Stimulated activated CD8-positive, alpha-beta memory T cell treated with anti-CD3 and anti-CD28 coated beads, Interleukin-12 subunit alpha, Interleukin-12 subunit beta, amount 100 ng/mL, for 1 hour (primary cell): Measurements from ENCODE around the gene NODAL.
"Not testable (repeated sequence)": the region's sequence is repeated elsewhere in the genome, so short reads cannot be mapped to it uniquely, and the experiment has no call there.

ENCODE experiments used
- DNase-seq: peaks from one replicate; pipeline ENCODE4 v3.0.0-alpha.2; 2020; ENCODE audit warnings: low read depth

Gene NODAL

DNA sequence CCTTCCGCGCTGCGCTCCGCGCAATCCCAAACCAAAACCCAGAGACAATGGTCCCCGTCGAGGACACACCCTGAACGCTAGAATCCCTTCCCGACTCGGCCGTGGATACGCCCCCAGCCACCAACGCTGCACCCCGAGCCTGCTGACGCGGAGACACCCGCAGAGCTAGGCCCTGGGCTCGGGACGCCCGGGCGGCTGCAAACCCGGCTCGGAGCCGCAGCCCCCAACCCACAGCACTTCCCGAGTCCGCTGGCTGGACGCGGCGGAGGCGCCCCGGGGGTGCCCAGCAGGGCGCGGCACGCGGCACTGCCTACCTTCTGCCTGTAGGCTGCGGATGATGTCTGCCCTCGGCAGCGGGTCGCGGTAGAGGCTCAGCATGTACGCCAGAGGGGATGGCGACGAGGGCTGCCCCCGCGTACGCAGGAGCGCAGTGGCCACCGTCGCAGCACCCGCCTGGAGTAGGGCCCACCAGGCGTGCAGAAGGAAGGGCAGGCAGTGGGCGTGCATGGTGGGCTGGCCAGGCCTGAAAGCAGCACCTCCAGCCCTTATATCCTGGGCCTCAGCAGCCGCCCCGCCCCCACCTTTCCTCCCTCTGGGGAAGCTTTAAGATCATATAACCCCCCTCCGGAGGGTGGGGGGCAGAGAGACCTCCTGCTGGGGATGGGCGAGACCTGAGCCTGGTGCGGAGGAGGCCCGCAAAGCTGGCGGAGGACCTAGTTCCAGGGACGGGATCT lies at the start of gene NODAL:
Gene NODAL (minus strand): TSS at position 521 of the 734 bp plus-strand sequence. CDS start 14 bp downstream, at position 507.
- no peak for DNase-seq

DNA sequence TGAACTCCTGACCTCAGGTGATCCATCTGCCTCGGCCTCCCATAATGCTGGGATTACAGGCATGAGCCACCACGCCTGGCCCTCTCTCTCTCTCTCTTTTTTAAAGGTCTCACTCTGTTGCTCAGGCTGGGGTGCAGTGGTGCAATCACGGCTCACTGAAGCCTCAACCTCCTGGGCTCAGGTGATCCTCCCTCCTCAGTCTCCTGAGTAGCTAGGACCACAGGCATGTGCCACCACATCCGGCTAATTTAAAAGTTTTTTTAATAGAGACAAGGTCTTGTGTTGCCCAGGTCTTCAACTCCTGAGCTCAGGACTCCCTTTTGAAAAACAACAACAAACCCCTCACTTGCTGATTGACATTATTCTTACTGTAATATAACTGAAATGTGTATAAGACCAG lies 48.7 kb upstream of the NODAL start:
- DNase-seq, result no peak

DNA sequence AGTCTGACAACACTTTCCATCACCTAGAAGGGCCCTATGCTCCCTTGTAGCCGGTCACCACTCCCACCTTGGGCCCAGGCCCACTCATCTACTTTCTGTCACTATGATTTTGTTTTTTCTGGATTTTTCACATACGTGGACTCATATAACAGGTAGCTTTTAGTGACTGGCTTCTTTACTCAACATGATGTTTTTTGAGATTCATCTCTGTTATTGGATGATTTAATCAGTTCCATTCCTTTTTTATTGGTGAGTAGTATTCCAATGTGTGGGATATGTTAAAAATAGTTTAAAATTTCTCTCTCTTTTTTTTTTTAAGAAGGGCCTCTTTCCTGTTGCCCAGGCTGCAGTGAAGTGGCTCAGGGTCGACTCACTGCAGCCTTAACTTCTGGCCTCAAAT lies 46.3 kb upstream of the NODAL start:
- no peak for DNase-seq

DNA sequence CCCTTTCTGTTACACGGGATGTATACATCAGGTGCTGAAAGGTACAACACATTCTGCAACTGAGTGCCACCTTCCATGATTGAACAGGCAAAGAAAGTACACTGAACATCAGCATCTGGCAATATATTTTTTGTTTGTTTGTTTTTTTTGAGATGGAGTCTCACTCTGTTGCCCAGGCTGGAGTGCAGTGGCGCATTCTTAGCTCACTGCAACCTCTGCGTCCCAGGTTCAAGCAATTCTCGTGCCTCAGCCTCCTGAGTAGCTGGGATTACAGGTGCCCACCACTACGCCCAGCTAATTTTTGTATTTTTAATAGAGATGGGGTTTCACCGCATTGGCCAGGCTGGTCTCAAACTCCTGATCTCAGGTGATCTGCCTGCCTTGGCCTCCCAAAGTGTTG lies 42.4 kb upstream of the NODAL start:
- not testable (repeated sequence) for DNase-seq

DNA sequence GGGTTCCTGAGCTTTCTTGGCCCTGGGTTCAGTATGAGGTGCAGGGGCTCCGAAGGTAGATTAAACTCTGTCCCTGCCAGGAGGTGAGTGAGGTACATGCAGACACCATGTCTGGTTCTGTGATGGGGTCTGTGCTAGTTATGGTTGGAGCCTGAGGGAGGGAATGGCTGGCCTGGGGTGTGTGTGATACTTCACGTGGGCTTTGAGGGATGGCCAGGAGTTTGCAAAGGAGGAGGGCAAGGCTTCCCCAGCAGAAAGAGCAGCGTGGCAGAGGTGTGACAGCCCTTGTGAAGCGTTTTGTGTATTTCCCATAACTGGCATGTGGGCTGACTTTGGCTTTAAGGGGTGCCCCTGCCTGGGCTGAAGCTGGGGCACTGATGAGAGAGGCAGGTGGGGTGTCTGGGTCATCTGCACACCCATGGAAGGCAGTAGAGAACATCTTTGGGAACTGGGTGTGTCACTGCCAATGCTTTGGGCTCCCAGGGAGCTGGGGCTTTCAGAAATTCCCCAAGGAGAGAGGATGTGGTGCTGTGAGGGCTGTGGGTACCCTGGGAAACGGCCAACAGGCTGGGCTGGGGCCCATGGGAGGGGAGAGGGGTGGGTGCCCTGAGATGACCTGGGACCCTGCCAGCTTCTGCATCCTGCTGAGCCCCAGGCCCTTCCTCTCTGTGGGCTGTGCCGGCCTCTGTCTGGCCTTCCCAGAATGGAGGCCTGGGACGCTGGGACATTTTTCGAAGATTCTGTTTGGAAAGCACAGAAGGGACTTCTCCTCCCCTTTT lies 41.7 kb upstream of the NODAL start:
- no peak for DNase-seq

DNA sequence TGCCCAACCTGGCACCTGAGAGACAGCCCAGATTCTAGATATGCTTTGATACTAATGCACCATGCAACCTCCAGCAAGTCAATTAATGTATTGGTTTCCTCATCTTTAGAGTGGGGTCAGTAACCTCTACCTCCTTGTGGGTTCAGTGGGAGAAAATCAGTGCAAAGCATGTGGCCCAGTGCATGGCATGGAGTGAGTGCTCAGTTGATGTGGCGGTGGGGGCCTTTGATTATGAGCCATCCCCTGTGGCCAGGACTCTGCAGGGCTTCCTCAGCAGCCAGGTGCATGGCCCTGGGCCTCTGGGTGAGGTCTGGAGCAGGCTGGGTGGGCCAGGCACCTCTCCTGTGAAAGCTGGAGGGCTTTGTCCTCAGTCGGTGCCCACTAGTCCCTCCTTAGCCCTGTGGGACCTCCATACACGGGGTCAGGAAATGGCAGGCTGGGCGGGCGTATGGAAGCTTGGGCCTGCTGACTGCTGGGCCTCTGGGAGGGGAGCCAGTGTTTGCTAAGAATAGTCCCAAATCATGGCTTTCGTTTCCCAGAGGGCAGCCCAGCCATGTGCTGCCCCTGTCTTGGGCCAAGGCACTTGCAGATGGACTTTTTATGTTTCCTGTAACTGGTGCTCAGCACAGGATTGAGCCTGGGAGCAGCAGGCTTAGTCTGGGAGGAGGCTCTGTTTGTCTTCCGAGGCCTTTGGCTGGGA lies 40.5 kb upstream of the NODAL start:
- DNase-seq, result no peak

DNA sequence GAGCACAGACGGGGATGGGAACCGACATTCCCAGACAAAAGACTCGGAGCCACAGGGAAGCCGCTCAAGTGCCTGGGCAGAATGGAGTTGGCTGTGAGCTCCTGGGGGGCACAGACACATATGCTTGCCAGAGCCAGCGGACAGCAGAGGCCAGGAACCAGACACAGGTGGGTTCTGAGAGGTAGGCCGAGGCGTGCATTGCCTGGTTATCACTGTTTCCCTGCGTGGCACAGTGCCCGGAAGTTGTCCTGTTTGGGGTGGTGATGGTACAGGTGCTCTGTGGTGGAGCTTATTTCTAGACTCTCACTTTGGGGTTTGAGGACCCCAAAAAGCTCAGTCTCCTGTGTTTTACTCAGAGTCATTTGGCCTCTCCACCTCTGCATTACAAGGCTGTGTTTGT lies 39.6 kb upstream of the NODAL start:
- DNase-seq, result no peak

DNA sequence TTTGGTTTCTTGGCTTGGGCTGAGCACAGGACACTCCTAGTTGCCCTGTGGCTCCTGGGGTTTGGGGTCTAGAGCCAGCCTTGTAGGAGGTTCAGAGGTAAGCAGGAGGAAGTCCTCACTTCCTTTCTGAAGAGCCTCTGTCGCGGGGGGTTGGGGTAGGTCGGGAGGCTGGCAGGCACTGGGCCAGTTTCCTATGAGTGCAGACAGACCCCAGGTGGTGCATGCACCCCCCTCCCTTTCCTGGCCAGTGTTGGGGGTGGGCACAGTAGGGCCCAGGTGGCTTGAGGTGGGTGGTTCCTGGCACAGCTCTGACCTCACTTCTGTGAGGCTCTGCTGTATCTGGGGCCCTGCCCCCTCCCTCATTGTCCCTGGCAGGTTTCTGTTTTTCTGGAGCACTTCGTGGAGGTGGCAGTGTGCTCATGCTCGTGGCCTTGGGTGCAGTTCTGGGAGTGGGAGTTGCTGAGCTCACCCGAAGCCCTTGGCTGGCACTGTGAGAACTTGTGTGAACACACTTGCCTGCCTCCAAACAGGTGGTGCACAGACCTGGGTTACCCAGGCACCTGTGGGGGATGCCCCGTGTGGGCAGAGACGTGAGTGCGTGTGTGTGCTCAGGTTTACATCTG lies 38.9 kb upstream of the NODAL start:
- no peak for DNase-seq

DNA sequence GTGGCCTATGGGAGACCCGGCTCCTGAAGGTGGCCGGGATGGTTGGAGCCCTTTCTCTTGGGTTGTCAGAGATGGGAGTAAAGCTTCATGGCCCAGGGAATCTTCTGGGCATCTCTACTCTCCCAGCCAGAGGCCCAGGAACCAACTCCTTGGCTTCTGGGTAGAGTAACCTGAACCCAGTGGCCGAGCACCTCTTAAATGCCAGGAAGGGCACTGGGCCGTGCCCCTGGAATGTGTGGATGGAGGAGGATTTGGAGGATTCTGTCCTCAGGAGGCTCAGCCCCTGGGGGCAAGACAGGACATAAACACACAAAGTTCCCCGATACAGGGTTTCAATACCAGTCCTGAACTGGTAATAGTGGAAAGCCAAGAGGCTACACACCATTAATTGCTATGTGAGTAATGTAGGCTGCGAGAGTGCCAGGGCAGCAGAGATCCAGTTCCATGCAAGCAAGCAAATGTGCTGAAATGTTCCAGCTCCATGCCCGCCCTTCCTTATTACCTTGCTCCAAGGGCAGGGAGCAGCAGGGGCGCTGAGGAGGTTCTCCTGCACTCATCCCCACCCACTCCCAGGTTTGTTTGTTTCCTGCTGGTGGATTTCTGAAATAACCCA lies 38.3 kb upstream of the NODAL start:
- DNase-seq, result no peak

DNA sequence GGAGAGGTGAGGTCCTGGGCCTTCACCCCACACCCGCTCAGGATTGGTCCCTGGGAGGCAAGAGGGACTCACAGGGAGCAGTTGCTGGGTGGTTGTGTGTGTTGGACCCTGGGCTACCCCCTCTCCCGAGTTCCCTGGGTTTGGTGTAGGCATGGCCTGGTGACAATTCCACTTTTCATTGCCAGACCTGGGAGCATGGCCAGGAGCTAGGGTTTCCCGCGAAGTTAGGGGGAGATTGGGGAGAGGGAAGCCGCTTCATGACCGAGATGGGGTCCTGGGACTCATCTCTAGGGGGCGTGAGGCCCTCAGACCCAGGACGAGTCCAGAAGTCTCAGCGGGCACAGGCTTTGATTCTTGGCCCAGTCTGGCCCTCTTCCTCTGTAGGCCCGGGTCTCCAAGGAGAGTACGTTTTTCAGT lies 37.7 kb upstream of the NODAL start:
- DNase-seq, result no peak

DNA sequence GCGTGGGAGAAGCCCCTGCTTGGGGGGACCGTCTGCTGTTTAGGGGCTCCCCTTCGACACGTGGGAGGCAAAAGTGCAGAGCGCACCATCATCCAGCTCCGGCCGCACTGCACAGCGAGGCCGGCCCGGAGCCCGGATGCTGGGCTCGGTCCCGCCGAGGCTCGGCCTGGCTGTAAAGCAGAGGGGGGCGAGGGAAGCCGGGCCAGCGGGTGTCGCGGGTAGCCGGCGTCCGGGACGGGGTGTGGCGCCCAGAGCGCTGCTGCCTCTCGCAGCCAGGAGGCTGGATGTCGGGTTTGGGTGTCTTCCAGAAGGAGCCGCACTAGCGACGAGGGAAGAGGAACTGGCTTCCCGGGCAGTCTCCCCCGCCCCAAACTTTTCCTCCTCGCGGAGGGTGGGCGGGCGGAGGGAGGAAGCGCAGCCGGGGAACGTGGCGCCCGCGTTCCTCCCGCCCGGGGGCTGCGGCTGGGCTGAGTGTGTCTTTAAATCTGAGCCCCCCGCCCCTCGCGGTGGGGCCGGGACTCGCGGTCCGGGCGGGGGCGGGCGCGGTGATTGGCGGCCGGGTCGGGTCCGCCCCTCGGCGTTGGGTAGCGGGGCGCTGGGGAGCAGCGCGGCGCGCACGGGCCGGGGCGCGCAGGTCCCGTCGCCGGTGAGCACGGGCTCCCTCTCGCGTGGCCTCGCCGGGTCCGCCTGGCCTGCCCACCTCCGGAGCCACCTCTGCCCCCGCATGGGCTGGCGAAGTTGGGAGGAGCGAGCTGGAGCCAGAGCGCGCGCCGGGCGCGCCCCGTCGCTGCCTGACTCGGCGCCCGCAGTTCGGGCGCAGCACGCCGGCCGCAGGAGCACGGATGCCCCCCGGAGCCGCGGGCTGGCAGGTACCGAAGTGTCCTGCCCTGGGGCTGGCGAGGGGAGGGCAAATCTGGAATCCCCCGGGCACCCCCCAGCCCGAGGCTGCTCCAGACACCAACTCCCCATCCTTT lies 37.0 kb upstream of the NODAL start, which contains the start of gene PALD1:
Gene PALD1 (plus strand): TSS at position 577 of the 974 bp plus-strand sequence. CDS start 47,185 bp downstream, outside the sequence.
- no peak for DNase-seq

DNA sequence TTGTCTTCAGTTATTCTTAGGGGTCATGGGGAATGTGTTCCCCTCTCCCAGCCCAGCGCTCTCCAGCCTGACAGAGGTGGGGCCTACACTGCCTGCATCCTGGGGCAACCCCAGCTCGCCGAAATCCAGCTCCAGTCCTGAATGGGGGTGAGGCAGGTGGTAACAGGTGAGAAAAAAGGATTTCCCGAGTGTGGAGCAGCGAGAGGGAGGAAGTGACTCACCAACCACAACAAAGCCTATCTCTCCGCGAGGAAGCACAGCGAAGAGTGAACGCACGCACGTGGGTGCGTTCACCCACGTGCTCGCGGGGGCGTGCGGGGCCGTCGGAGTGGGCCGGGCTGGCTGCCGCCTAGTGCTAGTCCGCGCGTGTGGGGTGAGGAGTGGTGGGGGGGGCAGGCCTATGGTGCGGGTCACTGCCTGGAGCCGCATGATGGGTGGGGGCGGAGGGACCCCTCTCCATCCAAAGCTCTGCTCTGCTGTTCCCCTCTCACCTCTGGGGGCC lies 36.2 kb upstream of the NODAL start:
- DNase-seq, result peak; percentile 67

DNA sequence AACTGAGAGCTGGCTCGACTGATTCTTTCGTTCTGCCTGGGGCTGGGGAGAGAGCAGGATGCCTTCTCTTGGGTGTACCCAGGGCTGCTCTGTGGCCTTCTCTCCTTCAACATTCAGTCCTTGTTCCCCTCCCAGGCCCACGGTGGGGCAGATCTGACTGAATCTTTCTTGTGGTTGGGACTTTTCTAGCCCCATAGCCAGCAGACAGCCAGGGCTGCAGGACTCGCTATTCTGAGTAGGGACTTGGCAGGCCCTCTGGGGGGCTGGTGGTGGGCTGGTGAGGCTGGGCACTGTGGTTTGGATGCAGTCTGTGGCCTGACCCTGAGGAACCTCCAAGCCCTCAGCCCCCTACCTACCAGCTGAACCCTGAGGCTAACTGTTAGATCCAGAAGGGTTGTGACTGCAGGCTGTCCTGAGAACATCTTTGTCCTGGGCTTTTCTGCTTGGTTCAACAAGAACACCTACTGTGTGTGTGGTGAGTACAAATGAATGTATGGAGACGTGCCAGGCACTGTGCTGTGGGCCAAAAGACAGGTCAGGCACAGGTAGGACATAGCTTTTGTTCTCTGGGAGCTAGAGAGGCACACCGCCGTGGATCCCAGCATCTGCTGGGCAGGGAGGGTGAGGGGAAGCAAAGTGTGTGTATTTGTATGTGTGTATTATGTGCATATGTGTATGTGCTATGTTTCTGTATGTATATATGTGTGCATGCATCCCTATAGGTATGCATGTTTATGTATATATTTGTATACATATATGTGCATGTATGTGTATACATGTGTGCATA lies 35.0 kb upstream of the NODAL start:
- DNase-seq, result no peak

DNA sequence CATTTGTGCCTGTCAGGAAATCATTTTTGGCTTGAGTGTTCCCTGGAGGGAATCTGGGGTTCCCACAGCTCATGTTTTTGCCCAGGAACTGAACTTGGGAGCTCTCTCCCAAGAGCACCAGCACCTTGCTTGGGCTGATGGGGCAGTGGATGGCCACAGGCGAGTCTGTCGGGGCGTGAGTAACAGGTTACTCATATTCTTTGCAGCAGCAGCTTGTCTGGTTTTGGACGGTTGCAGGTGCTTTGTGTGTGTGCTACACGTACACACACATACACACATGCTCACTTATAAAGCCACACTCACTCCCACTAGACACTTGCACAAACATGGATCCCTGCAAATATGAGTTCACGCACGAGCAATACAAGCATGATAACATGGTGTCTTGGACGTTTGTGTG lies 34.2 kb upstream of the NODAL start:
- no peak for DNase-seq

DNA sequence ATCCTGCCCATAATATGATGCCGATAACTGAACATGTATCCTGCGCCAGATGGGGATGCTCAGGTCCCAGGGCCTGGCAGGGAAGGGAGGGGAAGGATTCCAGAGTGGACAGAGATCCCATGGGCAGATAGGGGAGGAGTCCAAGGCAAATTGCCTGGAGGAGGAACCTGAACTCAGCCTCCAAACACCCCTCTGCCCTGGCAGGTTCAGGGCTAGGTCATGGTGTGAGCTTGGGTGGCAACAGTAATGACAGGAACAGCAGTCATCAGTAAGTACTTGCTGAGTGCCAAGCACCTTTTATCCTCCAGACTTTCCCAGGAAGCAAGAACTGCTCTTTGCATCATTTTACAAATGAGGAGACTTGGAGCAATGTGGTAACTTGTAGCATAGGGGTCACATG lies 33.3 kb upstream of the NODAL start:
- DNase-seq, result no peak

DNA sequence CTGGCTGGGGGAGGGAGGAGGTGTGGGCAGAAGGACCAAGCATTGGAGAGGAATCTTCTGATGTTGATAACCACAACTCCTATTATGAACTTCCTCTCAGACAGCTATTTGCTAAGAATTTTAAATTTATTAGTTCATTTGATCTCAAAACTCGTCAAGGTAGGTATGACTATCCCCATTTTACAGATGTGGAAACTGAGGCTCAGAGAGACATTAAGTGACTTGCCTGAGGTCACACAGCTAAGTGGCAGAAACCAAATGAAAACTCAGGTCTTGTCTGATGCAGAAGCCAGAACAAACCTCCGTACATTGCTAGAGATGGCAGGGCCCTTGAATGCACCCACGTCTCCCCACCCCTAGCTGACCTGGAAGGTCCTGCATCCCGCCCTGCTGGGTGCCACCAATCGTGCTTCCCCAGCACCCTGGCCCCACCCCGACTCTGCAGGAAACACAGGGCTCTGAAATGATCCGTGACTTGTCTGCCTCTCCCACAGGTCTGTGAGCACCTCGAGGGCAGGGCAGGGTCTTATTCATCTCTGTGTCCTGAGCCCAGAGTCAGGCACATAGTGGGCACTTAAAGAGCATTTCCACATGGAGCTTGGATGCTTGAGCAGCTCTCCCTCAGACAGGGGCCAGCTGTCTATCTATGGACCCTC lies 31.4 kb upstream of the NODAL start:
- DNase-seq, result no peak

DNA sequence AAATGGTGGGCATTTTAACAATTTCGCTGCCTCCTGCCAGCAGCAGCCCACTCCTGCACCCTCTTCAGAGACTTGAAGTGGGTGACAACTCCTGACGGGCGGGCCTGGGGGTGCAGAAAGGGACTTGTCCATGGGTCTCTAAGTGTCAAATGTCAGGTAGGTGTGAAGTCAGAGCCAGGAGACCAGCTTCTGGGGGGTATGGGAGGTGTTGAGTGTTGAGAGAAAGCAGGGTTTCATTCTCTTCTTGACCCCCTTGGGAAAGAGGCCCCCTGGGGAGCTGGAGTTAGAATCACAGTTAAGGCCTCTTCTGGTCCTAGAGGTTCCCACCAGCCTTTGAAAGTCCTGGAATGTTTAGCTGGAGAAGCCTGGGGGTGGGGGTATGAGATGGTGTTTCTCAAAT lies 25.5 kb upstream of the NODAL start:
- DNase-seq, result no peak

DNA sequence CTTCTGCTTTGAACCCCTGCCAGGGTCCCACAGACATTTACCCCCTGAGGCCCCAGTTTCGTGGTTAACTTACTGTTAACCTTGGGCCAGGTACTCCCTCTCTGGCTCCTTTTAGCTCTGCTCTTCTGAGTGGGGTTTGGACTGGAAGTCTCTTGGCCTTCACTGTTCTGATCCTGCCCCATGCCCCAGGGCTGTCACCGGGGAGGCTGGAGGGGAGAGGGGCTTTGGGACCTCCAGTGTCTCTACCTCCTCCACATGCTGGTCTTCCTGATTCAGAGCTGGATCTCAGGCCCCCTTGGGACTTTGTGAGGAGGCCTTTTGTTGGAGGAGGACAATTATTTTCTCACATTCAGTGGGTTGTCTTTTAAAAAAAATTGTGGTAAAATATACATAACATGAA lies 24.4 kb upstream of the NODAL start:
- no peak for DNase-seq

DNA sequence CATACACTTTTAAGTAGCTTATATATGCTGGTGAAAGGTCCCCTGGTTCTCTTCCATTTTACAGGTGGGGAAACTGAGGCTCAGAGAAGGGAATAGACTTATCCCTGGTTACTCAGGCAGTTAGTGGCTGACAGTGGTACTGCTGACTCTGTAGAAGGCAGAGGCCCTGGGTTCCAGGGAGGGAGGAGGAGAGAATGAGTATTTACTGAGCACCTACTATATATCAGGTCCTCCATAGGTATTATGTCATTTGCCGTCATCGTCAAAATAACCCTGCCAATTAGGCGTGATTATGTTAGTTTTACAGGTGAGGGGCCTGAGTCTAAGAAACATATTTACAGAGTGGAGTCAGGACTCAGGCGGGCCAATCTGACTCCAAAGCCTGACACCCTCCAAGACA lies 23.8 kb upstream of the NODAL start:
- DNase-seq, result no peak
